Lower lobe of right lung (tissue), 2 donors: ENCODE results near the gene ZMYM4. TPM values are rescaled to one million over a fixed set of nuclear protein-coding genes. Genes with fewer than 3 reads are reported as not detected.

Experiments
- ATAC-seq, 2 donors: fragments of 200-7000 bp; cut with Tn5 transposase; one replicate each; pipeline ENCODE4 v1.9.1; 2020 to 2022; ENCODE audit warnings: mild to moderate bottlenecking in 2 of 2, moderate library complexity in 2 of 2
- DNase-seq: peaks from one replicate; pipeline ENCODE4 v3.0.0-alpha.2; 2020
- H3K27ac ChIP-seq: fragments of 200-600 bp; one replicate; pipeline ENCODE4 v1.8.0; 2022
- H3K27me3 ChIP-seq: fragments of 200-600 bp; one replicate; pipeline ENCODE4 v1.8.0; 2022; ENCODE audit warnings: low read depth
- H3K36me3 ChIP-seq: fragments of 200-600 bp; one replicate; pipeline ENCODE4 v1.8.0; 2022; ENCODE audit warnings: mild to moderate bottlenecking
- H3K4me1 ChIP-seq: fragments of 200-600 bp; one replicate; pipeline ENCODE4 v1.8.0; 2022
- H3K4me3 ChIP-seq: fragments of 200-600 bp; one replicate; pipeline ENCODE4 v1.8.0; 2022; ENCODE audit warnings: mild to moderate bottlenecking
- H3K9me3 ChIP-seq: fragments of 200-600 bp; one replicate; pipeline ENCODE4 v1.8.0; 2022
- CTCF ChIP-seq: fragments of 200-600 bp; IDR thresholded peaks from one replicate; pipeline ENCODE4 v1.8.0; 2022; ENCODE audit warnings: antibody characterized with exemption, mild to moderate bottlenecking
- intact Hi-C: fragments of 100-400 bp; cut with DNase I; formaldehyde crosslinking; loops from one replicate; pipeline ENCODE4 v1.11.0; 2022
- total RNA-seq: library from RNA; stranded (reverse); fragmentation: NEBNext Ultra II Directional; extraction: Animal tissue kit (Norgen Biotek cat#: 25700); gene quantifications from one replicate; pipeline ENCODE4 v1.2.1, GENCODE V29; 2021
- donor health status: DM: no; HTN: yes; CAD: no; lungs with severe emphysema.

ZMYM4 gene
- total RNA-seq, 1 donor from 2014 or later = 48.4 TPM

- no peaks in the 10 kb centered on the region for H3K36me3 ChIP-seq
- peaks cover 22% of the 10 kb centered on the region for H3K4me1 ChIP-seq
- no peak for TF ChIP-seq CTCF
- no peaks in the 10 kb centered on the region for H3K9me3 ChIP-seq
- DNase-seq = no peak
- no peak for ATAC-seq
- H3K4me3 ChIP-seq = no peak overlapping the region
- H3K27ac ChIP-seq = no peak overlapping the region
- H3K27me3 ChIP-seq = no peaks in the 10 kb centered on the region
- intact Hi-C loops = no loop called here
Measured at GRCh38 chr1:35266306-35266705, 2.2 kb upstream of the ZMYM4 start.

- ATAC-seq (no peak), DNase-seq (no peak)
- Histone ChIP-seq H3K4me1 (peaks cover 35% of the 10 kb centered on the region), H3K9me3 (no peaks in the 10 kb centered on the region), H3K4me3 (peak overlapping the region; percentile 86), H3K36me3 (no peaks in the 10 kb centered on the region), H3K27me3 (no peaks in the 10 kb centered on the region), H3K27ac (peak overlapping the region; percentile 91)
- intact Hi-C loops = no loop called here
- TF ChIP-seq CTCF = no peak
Measured at GRCh38 chr1:35269201-35269988, 886 bp downstream of the ZMYM4 start.

- peaks cover 30% of the 10 kb centered on the region for H3K4me1 ChIP-seq
- H3K27ac ChIP-seq = peak overlapping the region; percentile 91
- intact Hi-C loops = no loop called here
- ATAC-seq (no peak), DNase-seq (no peak)
- TF ChIP-seq CTCF = no peak
- H3K9me3 ChIP-seq = no peaks in the 10 kb centered on the region
- H3K4me3 ChIP-seq = peak overlapping the region; percentile 86
- no peaks in the 10 kb centered on the region for H3K36me3 ChIP-seq
- H3K27me3 ChIP-seq = no peaks in the 10 kb centered on the region
Measured at GRCh38 chr1:35269989-35270289, 1.4 kb downstream of the ZMYM4 start.

- DNase-seq (no peak), ATAC-seq (no peak)
- no peak overlapping the region for H3K27ac ChIP-seq
- no peaks in the 10 kb centered on the region for H3K36me3 ChIP-seq
- peaks cover 24% of the 10 kb centered on the region for H3K4me1 ChIP-seq
- H3K9me3 ChIP-seq = no peaks in the 10 kb centered on the region
- no peaks in the 10 kb centered on the region for H3K27me3 ChIP-seq
- intact Hi-C loops = no loop called here
- H3K4me3 ChIP-seq = no peak overlapping the region
- no peak for TF ChIP-seq CTCF
Measured at GRCh38 chr1:35270836-35271235, 2.3 kb downstream of the ZMYM4 start.

- intact Hi-C loops = no loop called here
- TF ChIP-seq CTCF = no peak
- peaks cover 4% of the 10 kb centered on the region for H3K36me3 ChIP-seq
- no peak for ATAC-seq
- H3K27me3 ChIP-seq = no peaks in the 10 kb centered on the region
- H3K27ac ChIP-seq = no peak overlapping the region
- peaks cover 24% of the 10 kb centered on the region for H3K4me1 ChIP-seq
- DNase-seq = no peak
- no peaks in the 10 kb centered on the region for H3K9me3 ChIP-seq
- H3K4me3 ChIP-seq = no peak overlapping the region
Measured at GRCh38 chr1:35274197-35274596, 5.7 kb downstream of the ZMYM4 start.
